Psoas muscle (tissue), 8 donors: ENCODE results near the gene PGBD1. TPM values are rescaled to one million over a fixed set of nuclear protein-coding genes. Genes with fewer than 3 reads are reported as not detected.

Experiments
- ATAC-seq, 4 donors: fragments of 200-7000 bp; cut with Tn5 transposase; one replicate each; pipeline ENCODE4 v1.9.1; 2020; ENCODE audit warnings: moderate library complexity in 3 of 4, mild to moderate bottlenecking in 2 of 4
- DNase-seq, 2 donors: peaks; one replicate each; pipeline ENCODE4 v3.0.0-alpha.2; 2020
- H3K27ac ChIP-seq: fragments of 200-600 bp; one replicate; pipeline ENCODE4 v1.8.0; 2022
- H3K27me3 ChIP-seq, 3 donors: fragments of 200-600 bp in 1 of 3; one replicate each; pipeline versions ENCODE4 v1.6.1 to v1.8.0; 2013 to 2022; ENCODE audit warnings: low read length in 2 of 3, mild to moderate bottlenecking in 2 of 3, moderate library complexity in 1 of 3; ENCODE audit not compliant: insufficient read depth in 3 of 3
- H3K36me3 ChIP-seq, 2 donors: fragments of 200-600 bp in 1 of 2; one replicate each; pipeline versions ENCODE4 v1.6.1 to v1.8.0; 2013 to 2022; ENCODE audit warnings: low read depth in 1 of 2, mild to moderate bottlenecking in 1 of 2, moderate library complexity in 1 of 2; ENCODE audit not compliant: insufficient read depth in 1 of 2
- H3K4me1 ChIP-seq: fragments of 200-600 bp; one replicate; pipeline ENCODE4 v1.8.0; 2022
- H3K4me3 ChIP-seq: fragments of 200-600 bp; one replicate; pipeline ENCODE4 v1.8.0; 2022; ENCODE audit warnings: mild to moderate bottlenecking
- H3K9me3 ChIP-seq: fragments of 200-600 bp; one replicate; pipeline ENCODE4 v1.8.0; 2022
- WGBS, 3 donors: extraction: QIAGEN DNeasy Blood & Tissue Kit; methylation state at CpG; one replicate each; pipeline versions ENCODE4 v1.1.6 to v1.1.7; 2013; 5-methylcytosine and 5-hydroxymethylcytosine counted together
- intact Hi-C, 2 donors: fragments of 100-400 bp; cut with DNase I; formaldehyde crosslinking; loops; one replicate each; pipeline versions ENCODE4 v1.11.0 to v1.14.2; 2022
- polyA plus RNA-seq, 3 donors: library from polyadenylated mRNA; stranded (reverse); fragments of 200-250 nt; gene quantifications; one replicate each; pipeline ENCODE4 v1.2.3, GENCODE V29; 2013
- total RNA-seq, 4 donors: library from RNA; stranded (reverse); fragmentation: NEBNext Ultra II Directional in 2 of 4; extraction: Animal tissue kit (Norgen Biotek cat#: 25700) in 2 of 4; gene quantifications; one replicate each; pipeline versions ENCODE4 v1.2.1 to v1.2.4, GENCODE V29; 2021 to 2023
- TF ChIP-seq, protein P1 (sequence below): fragments of 200-600 bp; IDR thresholded peaks from one replicate; pipeline ENCODE4 v1.8.0; 2022; ENCODE audit warnings: antibody characterized with exemption
- donor health status: healthy with polysubstance abuse.
- donor health status: DM: no; HTN: no; CAD: no; lungs with moderate emphysema.
- donor health status: Bipolar disorder and iron deficiency.
- donor health status: healthy.
- donor health status: DM: yes; HTN: yes; CAD: no.
- donor health status: DM: no; HTN: no; CAD: no.
- donor health status: DM: no; HTN: no; CAD: no.
- donor health status: DM: yes; HTN: yes; CAD: no.

The PGBD1 gene
- total and polyA plus RNA-seq, 7 donors: 0.62 to 2.6 (median 1.2) TPM

DNA sequence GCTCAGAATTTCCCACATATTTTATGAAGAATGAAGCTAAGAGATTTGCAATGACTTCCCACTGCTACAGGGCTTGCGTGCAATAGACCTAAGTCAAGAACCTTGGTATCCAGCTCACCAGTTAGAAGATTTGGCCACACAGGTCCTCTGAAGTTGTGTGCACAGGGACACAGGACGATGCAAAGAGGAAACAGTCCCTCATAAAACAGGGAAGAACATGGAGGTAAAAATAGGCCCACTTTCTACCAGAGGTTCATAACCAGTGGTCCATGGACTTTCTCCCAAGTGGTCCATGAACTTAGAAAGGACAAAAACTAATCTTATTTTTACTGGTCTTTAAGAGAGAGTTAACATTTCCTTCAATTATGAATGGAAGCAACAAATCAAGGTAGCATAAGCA is 30.6 kb upstream of the PGBD1 start:
- ATAC-seq (no peak), DNase-seq (no peak)
- TF ChIP-seq, protein P1, sequence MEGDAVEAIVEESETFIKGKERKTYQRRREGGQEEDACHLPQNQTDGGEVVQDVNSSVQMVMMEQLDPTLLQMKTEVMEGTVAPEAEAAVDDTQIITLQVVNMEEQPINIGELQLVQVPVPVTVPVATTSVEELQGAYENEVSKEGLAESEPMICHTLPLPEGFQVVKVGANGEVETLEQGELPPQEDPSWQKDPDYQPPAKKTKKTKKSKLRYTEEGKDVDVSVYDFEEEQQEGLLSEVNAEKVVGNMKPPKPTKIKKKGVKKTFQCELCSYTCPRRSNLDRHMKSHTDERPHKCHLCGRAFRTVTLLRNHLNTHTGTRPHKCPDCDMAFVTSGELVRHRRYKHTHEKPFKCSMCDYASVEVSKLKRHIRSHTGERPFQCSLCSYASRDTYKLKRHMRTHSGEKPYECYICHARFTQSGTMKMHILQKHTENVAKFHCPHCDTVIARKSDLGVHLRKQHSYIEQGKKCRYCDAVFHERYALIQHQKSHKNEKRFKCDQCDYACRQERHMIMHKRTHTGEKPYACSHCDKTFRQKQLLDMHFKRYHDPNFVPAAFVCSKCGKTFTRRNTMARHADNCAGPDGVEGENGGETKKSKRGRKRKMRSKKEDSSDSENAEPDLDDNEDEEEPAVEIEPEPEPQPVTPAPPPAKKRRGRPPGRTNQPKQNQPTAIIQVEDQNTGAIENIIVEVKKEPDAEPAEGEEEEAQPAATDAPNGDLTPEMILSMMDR: no peak
- peak overlapping the region; percentile 80 for H3K4me3 ChIP-seq
- H3K36me3 ChIP-seq: peaks cover 8 to 40% of the 10 kb centered on the region in 2 donors
- H3K27ac ChIP-seq: no peak overlapping the region
- WGBS, 3 donors: 73 to 83% (median 74%) methylated on average over 2 of the region's 2 CpGs
- no peaks in the 10 kb centered on the region for H3K27me3 ChIP-seq
- H3K4me1 ChIP-seq: peaks cover 7% of the 10 kb centered on the region
- H3K9me3 ChIP-seq: no peaks in the 10 kb centered on the region
- intact Hi-C loops: loop anchor here (2.0 to 5.0 kb wide), 4 partner anchors 24 to 113 kb away; no protein-coding TSS in a partner anchor

DNA sequence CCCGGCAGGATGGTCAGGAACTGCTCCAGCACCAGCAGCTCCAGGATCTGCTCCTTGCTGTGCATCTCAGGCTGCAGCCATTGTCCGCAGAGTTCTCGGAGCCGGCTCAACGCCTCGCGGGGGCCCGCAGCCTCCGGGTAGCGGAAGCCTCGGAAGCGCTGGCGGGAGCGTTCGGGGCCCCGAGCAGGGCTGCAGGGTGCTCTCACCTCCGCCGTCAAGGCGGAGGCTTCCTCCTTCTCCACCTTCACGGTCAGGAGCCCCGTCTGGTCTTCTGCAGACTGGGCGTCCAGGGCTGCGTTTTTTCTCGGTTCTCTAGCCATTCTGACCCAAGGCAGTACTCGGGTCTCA is 29.7 kb upstream of the PGBD1 start:
- Histone ChIP-seq H3K9me3 (no peaks in the 10 kb centered on the region), H3K4me3 (peak overlapping the region; percentile 80), H3K27ac (peak overlapping the region; percentile 61), H3K27me3 (no peaks in the 10 kb centered on the region), H3K4me1 (peaks cover 7% of the 10 kb centered on the region), H3K36me3 (peaks cover 3 to 32% of the 10 kb centered on the region in 2 donors)
- no peak for DNase-seq
- peak; percentile 19 to 63 (median 30) for ATAC-seq
- TF ChIP-seq, protein P1: no peak
- 0 to 1% (median 1%) methylated on average over 20 to 25 of the region's 25 CpGs for WGBS, 3 donors
- intact Hi-C loops: loop anchor here (1.0 to 5.0 kb wide), 6 partner anchors 15 to 115 kb away; partner anchors contain the start of gene ZSCAN26 (in 1 of the 2)

DNA sequence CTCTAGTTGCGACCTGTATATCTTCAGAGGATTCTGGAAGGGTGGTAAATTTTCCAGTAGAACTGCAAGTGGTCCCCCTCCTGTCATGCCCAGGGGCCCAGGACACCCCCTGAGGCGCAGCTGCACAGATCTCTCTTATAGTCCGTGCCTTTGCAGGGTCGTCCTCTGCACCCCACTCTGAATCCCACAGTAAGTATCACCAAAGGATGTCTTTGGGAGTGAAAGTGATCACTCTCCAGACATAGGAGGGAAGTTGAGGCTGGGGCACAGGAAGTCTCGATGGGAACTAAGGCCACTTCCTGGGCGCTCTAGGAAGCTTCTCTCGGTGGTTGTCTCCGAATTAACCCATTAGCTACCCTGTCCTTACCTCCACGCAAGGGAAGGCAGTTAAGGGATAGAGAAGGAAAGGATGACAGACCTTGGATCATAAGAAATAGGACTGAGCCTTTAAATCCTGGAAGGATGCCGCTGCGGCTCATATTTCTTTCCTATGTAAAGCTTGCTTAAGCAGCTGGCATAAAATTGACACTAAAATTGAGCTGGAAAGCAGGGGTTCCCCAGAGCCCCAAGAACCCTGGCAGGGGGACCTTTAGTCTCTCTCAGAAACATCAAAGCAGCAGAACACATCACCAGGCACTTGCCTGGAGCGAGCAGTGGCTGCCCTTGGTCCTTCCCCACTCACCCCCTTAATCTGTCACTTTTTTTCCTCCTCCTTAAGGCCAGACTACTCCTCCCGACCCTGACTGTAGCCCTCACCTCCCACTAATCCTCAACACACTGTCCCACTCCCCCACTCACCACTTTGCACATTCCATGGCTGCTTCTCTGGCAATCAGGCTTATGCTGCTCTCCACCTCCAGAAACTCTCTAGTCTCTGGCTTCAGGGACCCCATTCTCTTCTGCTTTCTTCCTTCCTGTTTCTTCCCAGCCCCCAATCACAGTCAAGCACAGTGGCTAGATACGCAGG is 29.1 kb upstream of the PGBD1 start, which contains the start of gene ZKSCAN4:
TSS of gene ZKSCAN4 (minus strand) at position 261 of the 967 bp plus-strand sequence. CDS start 289 bp downstream, outside the sequence.
- no peaks in the 10 kb centered on the region for H3K27me3 ChIP-seq
- H3K4me1 ChIP-seq: peaks cover 7% of the 10 kb centered on the region
- ATAC-seq (peak; percentile 85 to 100 (median 98)), DNase-seq (peak; percentile 77 to 84)
- no peaks in the 10 kb centered on the region for H3K9me3 ChIP-seq
- TF ChIP-seq, protein P1: no peak
- peak within 1 kb of the TSS; percentile 61 for H3K27ac ChIP-seq
- 7 to 9% (median 8%) methylated on average over 14 of the region's 14 CpGs for WGBS, 3 donors
- intact Hi-C loops: loop anchor here (1.0 to 5.0 kb wide), 5 partner anchors 15 to 116 kb away; partner anchors contain the start of gene ZSCAN26 (in 1 of the 2)
- H3K4me3 ChIP-seq: peak within 1 kb of the TSS; percentile 80
- peaks cover 0 to 25% of the 10 kb centered on the region in 2 donors for H3K36me3 ChIP-seq

DNA sequence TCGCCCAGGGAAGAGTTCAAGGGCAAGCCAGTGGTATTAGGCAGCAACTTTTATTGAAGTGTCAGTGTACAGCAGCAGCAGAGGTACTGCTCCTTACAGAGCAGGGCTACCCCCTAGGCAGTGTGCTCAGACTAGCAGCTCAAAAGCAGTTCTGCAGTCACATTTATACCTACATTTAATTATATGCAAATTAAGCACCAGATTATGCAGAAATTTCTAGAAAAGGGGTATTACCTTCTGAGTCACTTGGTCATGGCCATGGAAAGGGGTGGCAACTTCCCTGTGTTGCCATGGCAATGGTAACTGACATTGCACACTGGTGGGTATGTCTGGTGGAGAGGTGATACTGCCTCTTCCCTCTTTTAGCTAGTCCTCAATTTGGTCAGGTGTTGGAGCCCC is 27.3 kb upstream of the PGBD1 start:
- Histone ChIP-seq H3K4me3 (no peak overlapping the region), H3K27ac (no peak overlapping the region), H3K9me3 (no peaks in the 10 kb centered on the region), H3K27me3 (no peaks in the 10 kb centered on the region), H3K36me3 (peaks cover 0 to 7% of the 10 kb centered on the region in 2 donors), H3K4me1 (peaks cover 7% of the 10 kb centered on the region)
- TF ChIP-seq, protein P1: no peak
- intact Hi-C loops: loop anchor here (5.0 kb wide), 3 partner anchors 37 to 117 kb away; no protein-coding TSS in a partner anchor
- WGBS, 3 donors: 68 to 84% (median 77%) methylated on average over 1 of the region's 1 CpG
- DNase-seq (no peak), ATAC-seq (no peak)
